Germinal center (tissue), 1 donor: ENCODE measurements around the gene GRIN1.
A peak's percentile ranks its signal among the peaks of the same experiment; 100 is the strongest.

ENCODE experiments used
- DNase-seq: peaks from one replicate; pipeline ENCODE4 v3.0.0; 2012; ENCODE audit warnings: mixed read lengths, low spot score

Gene GRIN1

GRCh38 chr9:137138722-137139467, at the start of gene GRIN1:
Gene GRIN1, plus strand, starts transcription at chr9:137139154. Its CDS starts 333 bp downstream, at chr9:137139487.
- peak; percentile 55 for DNase-seq

- DNase-seq: no peak
These were observed 49.6 kb upstream of the GRIN1 start for GRCh38 chr9:137089232-137089947.

DNA sequence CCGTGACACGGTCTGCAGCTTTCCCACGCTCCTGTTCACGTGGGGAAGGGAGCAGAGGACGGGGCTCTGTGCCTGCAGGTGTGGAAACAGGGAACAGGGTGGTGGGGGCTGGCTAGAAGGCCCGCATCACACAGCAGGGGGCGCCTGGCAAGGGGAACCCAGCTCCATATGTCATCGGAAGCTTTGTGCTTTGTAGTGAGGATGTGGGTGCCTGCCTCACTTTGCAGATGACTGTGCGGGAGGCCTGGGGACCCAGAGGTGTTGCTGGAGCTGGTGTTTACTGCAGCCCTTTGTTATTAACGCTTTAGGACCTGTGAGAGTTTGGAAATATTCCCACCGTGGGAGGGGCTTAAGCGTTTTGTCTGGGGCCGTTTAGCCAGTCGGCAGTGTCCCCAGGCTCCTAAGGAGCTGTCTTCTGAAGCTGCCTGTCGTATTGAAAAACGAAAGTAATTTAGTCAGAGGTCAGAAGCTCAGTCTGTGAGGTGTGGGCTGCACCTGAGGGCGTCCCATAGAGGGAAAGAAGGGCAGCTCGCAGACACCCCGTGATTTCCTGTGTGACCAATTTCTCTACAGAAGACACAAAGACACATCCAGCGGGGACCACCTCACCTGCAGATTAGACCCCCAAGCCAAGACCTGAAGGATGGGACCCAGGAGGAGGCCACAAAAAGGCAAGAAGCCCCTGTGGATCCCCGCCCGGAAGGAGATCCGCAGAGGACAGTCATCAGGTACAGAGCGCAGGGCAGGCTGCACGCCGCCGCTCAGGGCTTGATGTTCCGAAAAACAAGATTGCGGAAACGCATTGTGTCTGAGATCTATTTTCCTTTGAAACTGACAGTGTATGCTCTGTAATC, 43.1 kb upstream of the GRIN1 start:
- DNase-seq: peak; percentile 55

DNA sequence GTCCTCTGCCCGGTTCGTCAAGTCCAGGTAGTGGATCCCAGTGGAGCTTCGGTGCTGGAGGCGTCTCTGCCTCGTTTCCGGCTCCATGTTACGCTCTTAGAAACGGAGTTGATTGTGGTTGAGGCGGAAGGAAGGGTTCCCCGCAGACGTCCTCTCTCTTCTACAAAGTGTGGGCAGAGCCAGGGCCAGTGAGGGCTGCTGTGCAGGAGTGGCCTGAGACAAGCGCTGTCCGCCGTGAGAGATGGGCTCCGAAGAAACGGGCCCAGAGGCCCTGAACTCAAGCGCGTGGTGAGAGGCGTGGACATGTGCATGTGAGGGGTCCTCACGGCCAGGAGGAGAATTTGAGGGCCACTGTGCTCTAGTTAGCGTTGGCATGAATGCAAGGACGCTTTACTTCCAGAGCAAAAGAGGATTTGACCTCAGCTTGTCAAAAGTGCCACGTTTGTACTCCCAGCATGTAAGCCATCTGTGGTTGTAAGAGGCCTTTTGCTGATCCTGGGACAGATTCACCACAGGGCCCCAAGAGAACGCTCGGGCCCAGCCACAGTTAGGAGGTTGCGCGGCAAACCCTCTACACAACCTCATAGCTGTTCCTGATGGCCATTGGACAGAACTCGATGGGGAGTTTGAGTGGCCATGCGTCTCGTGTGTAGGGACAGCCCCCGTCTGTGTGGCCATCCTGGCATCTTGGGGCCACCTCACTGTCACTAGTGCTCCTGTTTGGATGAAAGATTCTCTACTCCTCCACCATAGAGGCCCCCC, 42.0 kb upstream of the GRIN1 start:
- no peak for DNase-seq

GRCh38 chr9:137097761-137098462, 41.0 kb upstream of the GRIN1 start:
- no peak for DNase-seq

DNA sequence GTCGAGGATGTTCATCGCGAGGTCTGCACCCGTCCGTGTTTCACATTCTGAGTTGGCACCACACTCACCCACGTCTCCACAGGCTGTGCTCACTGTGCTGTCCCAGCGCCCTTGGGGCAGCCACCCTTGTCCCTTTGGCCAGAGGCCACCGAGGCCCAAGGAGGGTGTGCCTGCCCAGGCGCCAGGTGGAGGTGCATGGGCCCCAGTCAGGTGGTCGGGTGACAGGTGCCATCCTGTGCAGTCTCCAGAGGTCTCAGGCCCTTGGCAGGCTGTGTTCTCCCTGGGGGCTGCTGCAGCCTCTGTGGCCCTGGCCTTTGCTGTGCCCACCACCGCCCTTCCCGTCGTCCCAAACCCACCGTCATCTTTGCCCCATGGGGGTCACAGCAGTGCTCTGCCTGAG, 39.7 kb upstream of the GRIN1 start:
- DNase-seq: no peak

DNA sequence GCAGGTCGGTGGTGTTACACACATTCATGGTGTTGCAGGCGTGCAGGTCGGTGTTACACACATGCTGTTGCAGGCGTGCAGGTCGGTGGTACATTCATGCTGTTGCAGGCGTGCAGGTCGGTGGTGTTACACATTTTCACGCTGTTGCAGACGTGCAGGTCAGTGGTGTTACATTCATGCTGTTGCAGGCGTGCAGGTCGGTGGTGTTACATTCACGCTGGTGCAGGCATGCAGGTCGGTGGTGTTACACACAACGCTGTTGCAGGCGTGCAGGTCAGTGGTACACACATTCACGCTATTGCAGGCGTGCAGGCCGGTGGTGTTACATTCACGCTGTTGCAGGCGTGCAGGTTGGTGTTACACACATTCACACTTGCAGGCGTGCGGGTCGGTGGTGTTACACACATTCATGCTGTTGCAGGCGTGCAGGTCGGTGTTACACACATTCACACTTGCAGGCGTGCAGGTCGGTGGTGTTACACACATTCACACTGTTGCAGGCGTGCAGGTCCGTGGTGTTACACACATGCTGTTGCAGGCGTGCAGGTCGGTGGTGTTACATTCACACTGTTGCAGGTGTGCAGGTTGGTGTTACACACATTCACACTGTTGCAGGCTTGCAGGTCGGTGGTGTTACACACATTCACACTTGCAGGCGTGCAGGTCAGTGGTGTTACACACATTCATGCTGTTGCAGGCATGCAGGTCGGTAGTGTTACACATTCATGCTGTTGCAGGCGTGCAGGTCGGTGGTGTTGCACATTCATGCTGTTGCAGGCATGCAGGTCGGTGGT, 35.6 kb upstream of the GRIN1 start:
- DNase-seq: no peak

DNA sequence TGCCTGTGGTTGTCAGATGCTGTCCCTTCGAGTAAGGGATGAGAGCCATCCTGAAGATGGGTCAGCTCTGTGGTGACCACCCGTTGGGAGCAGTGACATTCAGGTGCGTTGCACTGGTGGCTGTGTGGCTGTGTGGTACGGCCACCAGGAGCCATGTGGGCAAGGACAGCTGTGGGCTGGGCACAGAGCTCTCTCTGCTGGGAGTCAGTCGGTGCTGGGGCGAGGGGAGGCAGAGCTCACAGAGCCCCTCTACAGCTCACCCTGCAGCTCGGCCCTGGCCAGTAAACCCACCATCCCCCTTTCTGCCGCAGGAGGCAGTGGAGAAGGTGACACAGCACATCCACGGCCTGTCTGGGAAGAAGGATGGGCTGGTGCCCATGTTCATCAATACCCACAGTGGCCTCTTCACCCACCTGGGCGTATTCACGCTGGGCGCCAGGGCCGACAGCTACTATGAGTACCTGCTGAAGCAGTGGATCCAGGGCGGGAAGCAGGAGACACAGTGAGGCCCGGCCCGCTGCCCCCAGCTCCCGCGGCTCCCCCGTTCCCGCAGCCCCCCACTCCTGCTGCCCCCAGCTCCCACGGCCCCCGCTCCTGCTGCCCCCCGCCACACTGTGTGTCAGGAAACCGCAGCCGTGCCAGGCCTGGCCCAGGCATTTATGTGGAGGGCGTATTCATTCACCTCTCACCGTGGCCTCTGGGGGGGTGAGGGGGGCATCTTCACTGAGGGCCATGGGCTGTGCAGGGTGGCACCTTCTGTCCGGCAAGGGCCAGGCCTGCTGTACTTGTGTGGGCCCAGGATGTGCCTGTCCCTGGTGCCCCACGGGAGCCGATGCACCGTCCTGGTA, 32.9 kb upstream of the GRIN1 start:
- no peak for DNase-seq

DNA sequence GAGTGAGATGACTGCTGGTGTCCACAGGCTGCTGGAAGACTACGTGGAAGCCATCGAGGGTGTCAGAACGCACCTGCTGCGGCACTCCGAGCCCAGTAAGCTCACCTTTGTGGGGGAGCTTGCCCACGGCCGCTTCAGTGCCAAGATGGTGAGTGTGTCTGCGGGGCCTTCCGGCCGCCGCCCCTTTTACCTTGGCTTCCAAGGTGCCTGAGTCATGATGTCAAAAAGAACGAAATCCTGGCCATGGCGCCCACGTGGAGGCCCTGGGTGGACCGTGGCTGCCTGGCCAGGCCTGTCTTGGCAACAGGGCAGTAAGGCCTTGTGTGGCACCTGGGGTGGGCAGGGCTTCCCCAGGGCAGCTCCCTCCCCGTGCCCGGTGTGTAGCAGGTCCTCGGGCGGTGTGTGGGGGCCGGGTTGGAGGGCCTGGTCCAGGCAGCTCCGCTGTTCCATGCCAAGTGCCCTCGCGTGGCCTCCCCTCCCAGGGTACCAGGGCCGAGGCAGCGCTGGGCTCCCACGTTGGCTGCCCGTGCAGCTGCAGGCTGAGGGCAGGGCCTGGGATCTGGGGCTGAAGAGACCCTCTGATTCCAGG, 32.2 kb upstream of the GRIN1 start:
- DNase-seq: no peak

DNA sequence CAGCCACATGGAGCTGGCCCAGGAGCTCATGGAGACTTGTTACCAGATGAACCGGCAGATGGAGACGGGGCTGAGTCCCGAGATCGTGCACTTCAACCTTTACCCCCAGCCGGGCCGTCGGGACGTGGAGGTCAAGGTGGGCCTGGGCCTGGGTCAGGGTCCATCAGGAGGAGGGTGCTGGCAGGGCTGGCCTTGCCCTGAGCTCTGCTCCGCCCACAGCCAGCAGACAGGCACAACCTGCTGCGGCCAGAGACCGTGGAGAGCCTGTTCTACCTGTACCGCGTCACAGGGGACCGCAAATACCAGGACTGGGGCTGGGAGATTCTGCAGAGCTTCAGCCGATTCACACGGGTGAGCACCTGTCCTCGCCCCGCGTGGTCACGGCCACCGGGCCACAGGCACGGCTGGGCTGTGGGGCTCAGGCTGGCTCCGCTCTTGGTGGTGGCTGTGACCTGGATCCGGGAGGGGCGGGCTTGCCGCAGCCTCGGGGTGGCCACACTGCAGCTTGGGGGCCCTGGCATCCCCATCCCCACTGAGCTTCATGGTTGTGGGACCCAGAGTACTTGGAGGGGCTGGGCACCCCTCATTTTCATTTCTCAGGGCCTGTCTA, 31.5 kb upstream of the GRIN1 start:
- no peak for DNase-seq

DNA sequence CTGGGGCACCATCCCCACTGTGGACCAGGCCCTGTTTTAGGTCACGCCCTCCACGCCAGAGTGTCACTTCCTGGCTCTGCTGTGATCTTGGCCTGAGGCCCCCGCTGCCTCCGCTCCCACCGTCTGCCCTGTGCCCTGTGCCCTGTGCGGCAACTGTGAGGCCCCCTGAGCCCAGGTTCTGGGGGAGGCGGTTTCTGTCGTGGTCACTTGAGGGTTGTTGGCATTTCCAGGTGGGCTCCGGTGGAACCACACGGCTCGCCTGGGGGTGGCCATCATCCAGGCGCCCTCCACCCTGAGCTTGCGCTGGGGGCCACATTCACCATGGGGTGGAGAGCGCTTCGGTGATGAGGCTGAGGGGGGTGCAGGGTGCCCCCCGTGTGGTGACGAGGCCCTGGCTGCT, 31.0 kb upstream of the GRIN1 start:
- DNase-seq: no peak

GRCh38 chr9:137108608-137109249, 30.2 kb upstream of the GRIN1 start:
- no peak for DNase-seq

GRCh38 chr9:137109250-137110146, 29.5 kb upstream of the GRIN1 start:
- no peak for DNase-seq

DNA sequence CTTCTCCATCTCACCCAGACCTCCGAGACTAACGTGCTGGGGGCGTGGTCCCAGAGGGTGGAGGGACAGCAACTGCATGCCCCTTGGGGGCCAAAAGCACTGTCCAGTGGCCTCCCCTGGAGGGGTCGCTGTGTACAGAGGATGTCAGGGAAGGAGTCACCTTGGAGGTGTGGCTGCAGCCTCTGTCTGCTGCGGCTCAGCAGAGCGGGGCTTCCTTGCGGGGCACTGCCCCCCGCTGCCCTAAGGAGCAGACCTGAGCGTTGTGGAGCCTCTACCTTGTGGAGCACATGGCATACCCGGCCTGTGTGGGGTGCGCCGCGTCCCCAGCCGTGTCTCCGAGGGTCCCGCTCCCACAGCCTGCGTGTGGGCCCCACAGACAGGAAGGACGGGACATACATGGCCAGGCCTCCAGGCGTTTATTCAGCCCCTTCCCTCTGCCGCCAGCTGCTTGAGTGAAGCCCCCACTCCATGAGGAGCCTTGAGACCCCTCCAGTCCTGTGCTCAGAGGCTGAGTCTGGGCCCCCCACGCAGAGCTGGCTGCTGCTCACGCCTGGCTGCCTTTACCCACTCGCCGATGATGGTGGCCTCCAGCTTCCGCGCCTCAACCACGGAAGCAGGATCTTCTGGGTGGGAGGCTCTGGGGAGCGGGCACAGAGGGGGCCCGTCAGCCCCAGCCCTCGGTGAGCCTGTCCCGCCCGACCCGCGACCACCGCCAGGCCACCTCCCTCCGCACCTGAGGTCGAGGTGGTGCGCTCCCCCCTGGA, 28.6 kb upstream of the GRIN1 start:
- DNase-seq: no peak

GRCh38 chr9:137110911-137111787, 27.8 kb upstream of the GRIN1 start:
- no peak for DNase-seq
